GM12801 (cell line): Measurements from ENCODE around the gene LIN52.

ENCODE experiments used
- TF ChIP-seq, protein P1 (sequence below): IDR thresholded peaks from one replicate; pipeline ENCODE4 v1.5.1; 2011; ENCODE audit warnings: control low read depth; ENCODE audit not compliant: insufficient read length; ENCODE audit errors: extremely low read depth

LIN52 gene

GRCh38 chr14:74083161-74083560 lies 1.6 kb upstream of the LIN52 start:
- TF ChIP-seq, protein P1, sequence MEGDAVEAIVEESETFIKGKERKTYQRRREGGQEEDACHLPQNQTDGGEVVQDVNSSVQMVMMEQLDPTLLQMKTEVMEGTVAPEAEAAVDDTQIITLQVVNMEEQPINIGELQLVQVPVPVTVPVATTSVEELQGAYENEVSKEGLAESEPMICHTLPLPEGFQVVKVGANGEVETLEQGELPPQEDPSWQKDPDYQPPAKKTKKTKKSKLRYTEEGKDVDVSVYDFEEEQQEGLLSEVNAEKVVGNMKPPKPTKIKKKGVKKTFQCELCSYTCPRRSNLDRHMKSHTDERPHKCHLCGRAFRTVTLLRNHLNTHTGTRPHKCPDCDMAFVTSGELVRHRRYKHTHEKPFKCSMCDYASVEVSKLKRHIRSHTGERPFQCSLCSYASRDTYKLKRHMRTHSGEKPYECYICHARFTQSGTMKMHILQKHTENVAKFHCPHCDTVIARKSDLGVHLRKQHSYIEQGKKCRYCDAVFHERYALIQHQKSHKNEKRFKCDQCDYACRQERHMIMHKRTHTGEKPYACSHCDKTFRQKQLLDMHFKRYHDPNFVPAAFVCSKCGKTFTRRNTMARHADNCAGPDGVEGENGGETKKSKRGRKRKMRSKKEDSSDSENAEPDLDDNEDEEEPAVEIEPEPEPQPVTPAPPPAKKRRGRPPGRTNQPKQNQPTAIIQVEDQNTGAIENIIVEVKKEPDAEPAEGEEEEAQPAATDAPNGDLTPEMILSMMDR: no peak

DNA sequence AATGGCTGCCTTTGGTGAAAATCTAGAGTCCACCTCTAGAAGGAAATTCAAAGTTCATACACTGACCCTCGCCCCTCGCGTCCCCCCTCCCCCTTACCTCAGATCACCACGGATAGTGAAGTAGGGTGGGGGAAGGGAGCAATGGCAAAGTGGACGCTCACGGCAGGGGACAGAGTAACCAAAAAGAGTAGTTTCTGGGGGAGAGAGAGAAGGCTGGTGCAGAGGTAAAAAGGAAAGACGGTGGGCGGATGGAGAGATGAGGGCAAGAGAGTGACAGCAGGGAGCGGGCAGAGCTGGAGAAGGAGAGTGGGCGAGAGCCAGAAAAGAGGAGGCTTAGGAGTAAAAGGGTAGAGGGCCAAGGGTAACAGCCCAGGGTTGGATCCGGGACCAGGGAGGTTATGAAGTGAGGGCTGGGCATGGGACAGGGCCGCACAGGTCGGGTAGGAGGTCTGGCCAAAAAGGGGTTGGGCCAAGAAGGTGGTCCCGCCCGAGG lies 926 bp upstream of the LIN52 start:
- TF ChIP-seq, protein P1: no peak

- TF ChIP-seq, protein P1: no peak
These were observed 386 bp downstream of the LIN52 start for GRCh38 chr14:74085047-74085637.

- TF ChIP-seq, protein P1: no peak
These were observed 1.1 kb downstream of the LIN52 start for GRCh38 chr14:74085828-74086227.

DNA sequence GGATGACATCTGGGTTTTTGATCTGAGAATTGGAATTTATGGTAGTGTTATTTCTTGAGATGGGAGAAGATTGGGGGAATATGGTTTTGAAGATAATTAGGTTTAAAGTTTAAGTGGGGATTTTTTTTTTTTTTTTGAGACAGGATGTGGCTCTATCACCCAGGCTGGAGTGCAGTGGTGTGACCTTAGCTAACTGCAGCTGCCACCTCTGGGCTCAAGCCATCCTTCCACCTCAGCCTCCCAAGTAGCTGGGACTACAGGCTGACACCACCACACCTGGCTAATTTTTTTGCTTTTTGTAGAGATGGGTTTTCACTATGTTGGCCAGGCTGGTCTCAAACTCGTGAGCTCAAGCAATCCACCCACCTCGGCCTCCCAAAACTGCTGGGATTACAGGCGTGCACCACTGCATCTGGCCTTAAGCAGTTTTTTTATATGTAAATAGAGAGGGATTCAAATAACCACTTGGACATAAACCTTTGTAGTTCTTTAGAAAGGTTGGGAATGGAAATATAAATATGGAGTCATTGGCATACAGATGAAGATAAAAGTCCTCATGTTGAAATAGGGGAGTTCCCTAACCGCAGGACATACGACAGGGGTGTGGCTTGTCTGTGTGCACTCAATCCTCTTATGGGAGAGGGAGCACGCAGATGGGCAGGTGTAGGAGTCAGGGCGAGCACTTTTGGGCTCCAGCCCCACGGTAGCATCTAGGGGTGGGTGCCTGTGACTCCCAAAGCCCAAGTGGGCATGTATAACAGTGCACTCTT lies 4.7 kb downstream of the LIN52 start:
- TF ChIP-seq, protein P1: no peak

- TF ChIP-seq, protein P1: no peak
These were observed 20.6 kb downstream of the LIN52 start for GRCh38 chr14:74105381-74105780.

DNA sequence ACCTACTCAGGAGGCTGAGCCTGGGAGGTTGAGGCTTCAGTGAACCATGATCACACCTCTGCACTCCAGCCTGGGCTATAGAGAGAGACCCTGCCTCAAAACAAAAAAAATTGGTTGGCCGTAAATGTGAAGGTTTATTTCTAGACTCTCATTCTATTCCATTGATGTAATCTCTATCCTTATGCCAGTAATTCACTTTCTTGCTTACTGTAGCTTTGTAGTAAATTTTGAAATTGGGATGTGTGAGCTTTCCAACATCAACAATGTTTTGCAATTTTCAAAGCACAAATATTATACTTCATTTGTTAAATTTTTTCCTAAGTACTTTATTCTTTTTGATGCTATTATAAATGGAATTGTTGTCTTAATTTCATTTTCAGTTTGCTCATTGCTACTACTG lies 24.6 kb downstream of the LIN52 start:
- TF ChIP-seq, protein P1: no peak
